ENCODE data around the gene TMEM207. TPM values are rescaled to one million over a fixed set of nuclear protein-coding genes. Genes with fewer than 3 reads are reported as not detected.
A peak's percentile ranks its signal among the peaks of the same experiment; 100 is the strongest.

Gene TMEM207
- polyA plus RNA-seq, 3 donors: not detected

DNA sequence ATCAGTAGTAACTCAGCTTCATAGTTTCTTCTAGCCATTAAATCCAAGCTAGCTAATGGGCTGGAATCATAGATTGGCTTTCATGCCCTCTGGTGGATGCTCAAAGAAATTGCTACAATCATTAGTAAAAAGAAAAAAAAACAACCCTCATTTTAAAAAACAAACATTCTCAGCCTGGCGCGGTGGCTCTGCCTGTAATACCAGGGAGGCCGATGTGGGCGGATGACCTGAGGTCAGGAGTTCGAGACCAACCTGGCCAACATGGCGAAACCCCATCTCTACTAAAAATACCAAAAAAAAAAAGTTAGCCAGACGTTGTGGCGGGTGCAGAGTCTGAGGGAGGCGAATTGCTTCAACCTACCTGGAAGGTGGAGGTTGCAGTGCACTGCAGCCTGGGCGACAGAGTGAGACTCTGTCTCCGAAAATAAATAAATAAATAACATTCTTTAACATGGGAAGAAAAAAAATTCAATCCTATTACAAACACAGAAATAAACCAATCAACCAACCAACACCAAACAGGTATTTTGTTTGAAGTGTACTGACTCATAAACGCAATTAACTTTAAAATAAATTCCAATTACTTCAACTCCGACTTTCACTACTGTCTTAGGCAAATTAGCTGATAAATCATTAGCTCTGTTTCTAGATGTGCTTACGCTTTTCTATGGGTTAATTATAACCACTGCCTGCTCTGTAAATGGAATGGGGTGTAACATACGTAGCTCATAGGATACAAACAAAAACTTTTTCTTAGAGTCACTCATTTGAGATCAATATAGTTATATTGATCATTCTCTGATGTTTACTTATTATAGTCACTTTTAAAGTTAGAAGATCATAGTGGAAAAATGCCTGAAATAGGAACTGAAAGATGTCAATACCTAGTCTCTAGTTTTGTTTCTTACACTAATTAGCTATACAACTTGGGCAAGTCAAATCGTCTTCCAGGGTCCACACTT lies 24.9 kb downstream of the TMEM207 start:
- Mint-ChIP-seq H3K4me3 (peak overlapping the region in 1 of 2 donors; percentile 63), H3K36me3 (no peaks in the 10 kb centered on the region), H3K27ac (peak overlapping the region in 1 of 7 donors; percentile 68), H3K9me3 (peaks cover 0 to 2% (median 0%) of the 10 kb centered on the region in 7 donors), H3K4me1 (peaks cover 3% of the 10 kb centered on the region), H3K27me3 (ENCODE audit: low read depth in 3 of 3) (peaks cover 0 to 4% (median 2%) of the 10 kb centered on the region in 3 donors)
- Histone ChIP-seq H2AFZ (ENCODE audit: insufficient read depth, low read depth, low read length, poor library complexity, severe bottlenecking) (no peak overlapping the region), H3K79me2 (ENCODE audit: insufficient read depth, low read length) (no peaks in the 10 kb centered on the region), H3K9me3 (replicated peaks in 1 of 2; ENCODE audit: control insufficient read depth in 1 of 2, insufficient read depth in 1 of 2, low read length in 2 of 2) (no peaks in the 10 kb centered on the region), H3K9ac (ENCODE audit: insufficient read depth, low read length, poor library complexity, severe bottlenecking) (no peak overlapping the region), H4K20me1 (ENCODE audit: insufficient read depth, low read length) (no peaks in the 10 kb centered on the region), H3K4me1 (ENCODE audit: control insufficient read depth in 1 of 2, insufficient read depth in 2 of 2, low read length in 2 of 2) (no peaks in the 10 kb centered on the region), H3K4me2 (replicated peaks; ENCODE audit: extremely low read depth, low read length, poor library complexity, severe bottlenecking) (no peak overlapping the region), H3K4me3 (replicated peaks in 1 of 3; ENCODE audit: low read depth in 2 of 3, low read length in 3 of 3) (no peak overlapping the region), H3K27ac (ENCODE audit: low read depth in 1 of 2, low read length in 2 of 2) (no peak overlapping the region), H3K27me3 (ENCODE audit: control insufficient read depth in 2 of 2, insufficient read depth in 2 of 2, low read length in 2 of 2) (peaks cover 0 to 3% of the 10 kb centered on the region in 2 donors), H3K36me3 (replicated peaks in 1 of 2; ENCODE audit: control insufficient read depth in 1 of 2, insufficient read depth in 2 of 2, low read length in 2 of 2) (no peaks in the 10 kb centered on the region)
- TF ChIP-seq, protein P1, sequence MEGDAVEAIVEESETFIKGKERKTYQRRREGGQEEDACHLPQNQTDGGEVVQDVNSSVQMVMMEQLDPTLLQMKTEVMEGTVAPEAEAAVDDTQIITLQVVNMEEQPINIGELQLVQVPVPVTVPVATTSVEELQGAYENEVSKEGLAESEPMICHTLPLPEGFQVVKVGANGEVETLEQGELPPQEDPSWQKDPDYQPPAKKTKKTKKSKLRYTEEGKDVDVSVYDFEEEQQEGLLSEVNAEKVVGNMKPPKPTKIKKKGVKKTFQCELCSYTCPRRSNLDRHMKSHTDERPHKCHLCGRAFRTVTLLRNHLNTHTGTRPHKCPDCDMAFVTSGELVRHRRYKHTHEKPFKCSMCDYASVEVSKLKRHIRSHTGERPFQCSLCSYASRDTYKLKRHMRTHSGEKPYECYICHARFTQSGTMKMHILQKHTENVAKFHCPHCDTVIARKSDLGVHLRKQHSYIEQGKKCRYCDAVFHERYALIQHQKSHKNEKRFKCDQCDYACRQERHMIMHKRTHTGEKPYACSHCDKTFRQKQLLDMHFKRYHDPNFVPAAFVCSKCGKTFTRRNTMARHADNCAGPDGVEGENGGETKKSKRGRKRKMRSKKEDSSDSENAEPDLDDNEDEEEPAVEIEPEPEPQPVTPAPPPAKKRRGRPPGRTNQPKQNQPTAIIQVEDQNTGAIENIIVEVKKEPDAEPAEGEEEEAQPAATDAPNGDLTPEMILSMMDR (IDR thresholded peaks at IDR 0.05): peak; percentile 68
- intact Hi-C loops (cut with micrococcal nuclease): loop anchor here in 1 of 2 donors (10.0 kb wide), 1 partner anchor 470 kb away; no protein-coding TSS in a partner anchor
- DNase-seq: peak; percentile 3 to 28 (median 23)
- WGBS (ENCODE audit: insufficient coverage): no CpG with 5 or more reads among the region's 16 CpGs

DNA sequence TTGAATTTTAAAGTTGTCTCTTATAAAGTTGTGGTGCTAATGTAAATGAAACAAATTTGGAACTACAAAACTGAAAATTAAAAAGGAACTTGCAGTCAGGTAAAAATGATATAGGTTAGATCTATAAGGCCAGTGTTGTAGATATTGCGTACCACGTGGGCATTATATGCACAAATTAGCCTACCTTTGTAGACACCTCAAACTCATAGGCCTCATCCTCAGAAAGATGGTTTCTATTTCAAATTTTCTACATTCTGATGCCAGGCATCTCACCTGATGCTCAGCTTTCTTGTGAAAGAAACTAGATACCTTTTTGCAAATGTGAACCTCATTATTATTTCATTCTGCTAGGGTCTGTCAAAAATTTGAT lies 25.6 kb downstream of the TMEM207 start:
- H3K27me3 ChIP-seq (ENCODE audit: control insufficient read depth in 2 of 2, insufficient read depth in 2 of 2, low read length in 2 of 2): peaks cover 0 to 3% of the 10 kb centered on the region in 2 donors
- H3K9me3 Mint-ChIP-seq: peaks cover 0 to 2% (median 0%) of the 10 kb centered on the region in 7 donors
- WGBS (ENCODE audit: insufficient coverage): no CpG with 5 or more reads among the region's 2 CpGs
- H3K4me3 Mint-ChIP-seq: no peak overlapping the region
- no peaks in the 10 kb centered on the region for H3K79me2 ChIP-seq (ENCODE audit: insufficient read depth, low read length)
- no peak overlapping the region for H3K27ac ChIP-seq (ENCODE audit: low read depth in 1 of 2, low read length in 2 of 2)
- H3K27me3 Mint-ChIP-seq (ENCODE audit: low read depth in 3 of 3): peaks cover 0 to 4% (median 0%) of the 10 kb centered on the region in 3 donors
- H3K4me2 ChIP-seq (replicated peaks; ENCODE audit: extremely low read depth, low read length, poor library complexity, severe bottlenecking): no peak overlapping the region
- no peaks in the 10 kb centered on the region for H3K36me3 ChIP-seq (replicated peaks in 1 of 2; ENCODE audit: control insufficient read depth in 1 of 2, insufficient read depth in 2 of 2, low read length in 2 of 2)
- H3K4me1 ChIP-seq (ENCODE audit: control insufficient read depth in 1 of 2, insufficient read depth in 2 of 2, low read length in 2 of 2): no peaks in the 10 kb centered on the region
- H3K9ac ChIP-seq (ENCODE audit: insufficient read depth, low read length, poor library complexity, severe bottlenecking): no peak overlapping the region
- DNase-seq: no peak
- intact Hi-C loops (cut with micrococcal nuclease): loop anchor here in 1 of 2 donors (10.0 kb wide), 1 partner anchor 469 kb away; no protein-coding TSS in a partner anchor
- H2AFZ ChIP-seq (ENCODE audit: insufficient read depth, low read depth, low read length, poor library complexity, severe bottlenecking): no peak overlapping the region
- peaks cover 3% of the 10 kb centered on the region for H3K4me1 Mint-ChIP-seq
- H4K20me1 ChIP-seq (ENCODE audit: insufficient read depth, low read length): no peaks in the 10 kb centered on the region
- H3K9me3 ChIP-seq (replicated peaks in 1 of 2; ENCODE audit: control insufficient read depth in 1 of 2, insufficient read depth in 1 of 2, low read length in 2 of 2): no peaks in the 10 kb centered on the region
- no peak overlapping the region for H3K27ac Mint-ChIP-seq
- TF ChIP-seq, protein P1 (IDR thresholded peaks at IDR 0.05): no peak
- H3K36me3 Mint-ChIP-seq: no peaks in the 10 kb centered on the region
- no peak overlapping the region for H3K4me3 ChIP-seq (replicated peaks in 1 of 3; ENCODE audit: low read depth in 2 of 3, low read length in 3 of 3)
